ENCODE measurements around the gene IL17RA.
"Not testable (repeated sequence)": the region's sequence is repeated elsewhere in the genome, so short reads cannot be mapped to it uniquely, and the experiment has no call there.

The IL17RA gene, protein sequence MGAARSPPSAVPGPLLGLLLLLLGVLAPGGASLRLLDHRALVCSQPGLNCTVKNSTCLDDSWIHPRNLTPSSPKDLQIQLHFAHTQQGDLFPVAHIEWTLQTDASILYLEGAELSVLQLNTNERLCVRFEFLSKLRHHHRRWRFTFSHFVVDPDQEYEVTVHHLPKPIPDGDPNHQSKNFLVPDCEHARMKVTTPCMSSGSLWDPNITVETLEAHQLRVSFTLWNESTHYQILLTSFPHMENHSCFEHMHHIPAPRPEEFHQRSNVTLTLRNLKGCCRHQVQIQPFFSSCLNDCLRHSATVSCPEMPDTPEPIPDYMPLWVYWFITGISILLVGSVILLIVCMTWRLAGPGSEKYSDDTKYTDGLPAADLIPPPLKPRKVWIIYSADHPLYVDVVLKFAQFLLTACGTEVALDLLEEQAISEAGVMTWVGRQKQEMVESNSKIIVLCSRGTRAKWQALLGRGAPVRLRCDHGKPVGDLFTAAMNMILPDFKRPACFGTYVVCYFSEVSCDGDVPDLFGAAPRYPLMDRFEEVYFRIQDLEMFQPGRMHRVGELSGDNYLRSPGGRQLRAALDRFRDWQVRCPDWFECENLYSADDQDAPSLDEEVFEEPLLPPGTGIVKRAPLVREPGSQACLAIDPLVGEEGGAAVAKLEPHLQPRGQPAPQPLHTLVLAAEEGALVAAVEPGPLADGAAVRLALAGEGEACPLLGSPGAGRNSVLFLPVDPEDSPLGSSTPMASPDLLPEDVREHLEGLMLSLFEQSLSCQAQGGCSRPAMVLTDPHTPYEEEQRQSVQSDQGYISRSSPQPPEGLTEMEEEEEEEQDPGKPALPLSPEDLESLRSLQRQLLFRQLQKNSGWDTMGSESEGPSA

GRCh38 chr22:17084554-17085276, at the start of gene IL17RA:
TSS of gene IL17RA (plus strand) at chr22:17085000. CDS start at chr22:17085092, 92 bp downstream.
- peak within 1 kb of the TSS; percentile 81 for H3K27ac ChIP-seq

DNA sequence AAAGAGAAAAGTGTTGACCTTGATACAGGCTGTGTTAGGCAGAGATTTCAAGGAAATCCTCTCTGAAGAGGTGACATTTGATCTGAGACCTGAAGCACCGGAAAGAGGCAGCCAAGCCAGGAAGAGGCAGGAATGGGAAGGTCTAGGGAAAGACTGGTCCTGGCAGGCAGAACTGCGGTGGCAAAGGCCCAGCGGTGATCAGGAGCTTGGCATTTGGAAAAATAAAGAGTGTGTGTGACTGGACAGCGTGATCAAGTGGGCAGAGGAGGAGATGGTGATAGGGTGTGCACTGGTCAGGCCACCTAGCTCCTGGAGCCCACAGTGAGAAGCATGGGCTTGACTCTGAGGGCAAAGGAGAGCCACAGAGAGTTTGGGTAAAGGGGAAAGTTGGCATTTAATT, 49.6 kb upstream of the IL17RA start:
- H3K27ac ChIP-seq = no peak overlapping the region
- TF ChIP-seq, protein P1, sequence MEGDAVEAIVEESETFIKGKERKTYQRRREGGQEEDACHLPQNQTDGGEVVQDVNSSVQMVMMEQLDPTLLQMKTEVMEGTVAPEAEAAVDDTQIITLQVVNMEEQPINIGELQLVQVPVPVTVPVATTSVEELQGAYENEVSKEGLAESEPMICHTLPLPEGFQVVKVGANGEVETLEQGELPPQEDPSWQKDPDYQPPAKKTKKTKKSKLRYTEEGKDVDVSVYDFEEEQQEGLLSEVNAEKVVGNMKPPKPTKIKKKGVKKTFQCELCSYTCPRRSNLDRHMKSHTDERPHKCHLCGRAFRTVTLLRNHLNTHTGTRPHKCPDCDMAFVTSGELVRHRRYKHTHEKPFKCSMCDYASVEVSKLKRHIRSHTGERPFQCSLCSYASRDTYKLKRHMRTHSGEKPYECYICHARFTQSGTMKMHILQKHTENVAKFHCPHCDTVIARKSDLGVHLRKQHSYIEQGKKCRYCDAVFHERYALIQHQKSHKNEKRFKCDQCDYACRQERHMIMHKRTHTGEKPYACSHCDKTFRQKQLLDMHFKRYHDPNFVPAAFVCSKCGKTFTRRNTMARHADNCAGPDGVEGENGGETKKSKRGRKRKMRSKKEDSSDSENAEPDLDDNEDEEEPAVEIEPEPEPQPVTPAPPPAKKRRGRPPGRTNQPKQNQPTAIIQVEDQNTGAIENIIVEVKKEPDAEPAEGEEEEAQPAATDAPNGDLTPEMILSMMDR (conservative IDR thresholded peaks at IDR 0.05) = no peak

More at GRCh38 chr22:17084554-17085276, at the start of gene IL17RA:
- TF ChIP-seq, protein P1 (conservative IDR thresholded peaks at IDR 0.05) = no peak

DNA sequence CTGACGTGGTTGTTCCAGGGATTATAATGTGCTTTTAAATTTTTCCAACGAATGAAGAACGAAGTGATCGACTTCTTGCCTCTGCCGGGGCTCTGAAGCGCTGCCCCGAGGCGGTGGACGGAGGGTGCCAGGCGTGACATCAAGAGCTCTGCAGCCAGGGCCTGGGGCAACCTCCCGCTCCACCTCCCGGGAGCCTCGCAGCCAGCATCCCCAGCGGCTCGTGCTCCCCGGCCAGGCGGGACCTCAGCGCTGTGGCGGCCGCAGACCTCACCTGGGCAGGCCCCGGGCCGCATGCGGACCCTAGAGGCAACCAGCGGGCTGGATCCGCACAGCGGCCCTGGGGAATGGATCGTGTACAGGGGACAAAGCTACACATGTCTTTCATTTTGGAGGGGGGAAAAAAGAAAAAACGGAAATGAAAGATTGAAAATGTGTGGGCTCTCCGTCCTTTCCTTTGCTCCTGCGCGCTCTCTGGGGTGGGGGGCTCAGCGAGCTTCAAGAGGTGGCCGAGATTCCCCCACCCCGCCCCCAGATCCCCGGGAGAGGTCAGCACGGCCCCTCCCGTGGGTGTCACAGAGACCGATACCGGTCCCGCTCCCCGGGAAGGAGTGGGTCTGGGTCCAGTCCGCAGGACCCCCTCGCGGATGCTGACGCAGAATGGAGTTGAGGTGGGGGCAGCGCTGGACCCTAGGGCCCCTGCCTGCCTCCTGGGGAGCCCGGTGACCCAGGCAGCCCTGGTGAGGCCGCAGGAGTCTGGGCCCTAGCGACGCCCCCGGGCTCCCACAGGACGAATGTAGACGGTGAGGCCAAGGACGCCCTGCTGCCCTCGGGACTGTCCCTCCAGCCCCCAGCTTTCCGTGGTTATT, 48.6 kb upstream of the IL17RA start:
- not testable (repeated sequence) for H3K27ac ChIP-seq

GRCh38 chr22:17036842-17037711, 47.7 kb upstream of the IL17RA start:
- peak overlapping the region; percentile 70 for H3K27ac ChIP-seq

DNA sequence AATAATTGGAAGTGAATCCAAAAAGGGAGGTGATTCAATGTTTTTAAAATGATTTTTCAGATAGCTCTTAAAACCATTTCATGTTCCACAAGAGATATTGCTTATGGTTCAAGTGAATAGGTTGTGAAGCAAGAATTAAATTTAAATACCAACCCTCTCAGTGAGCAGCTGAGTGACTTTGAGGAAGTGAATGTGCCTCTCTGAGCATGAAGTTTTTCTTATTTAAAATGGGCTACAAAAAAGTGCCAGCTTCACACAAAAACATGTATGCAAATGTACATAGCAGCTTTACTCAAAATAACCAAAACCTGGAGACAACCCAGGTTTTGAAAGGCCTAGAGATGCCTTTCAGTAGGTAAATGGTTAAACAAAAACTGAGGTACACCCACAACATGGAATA, 41.3 kb upstream of the IL17RA start:
- TF ChIP-seq, protein P1 (conservative IDR thresholded peaks at IDR 0.05) = no peak
- no peak overlapping the region for H3K27ac ChIP-seq

- TF ChIP-seq, protein P1 (conservative IDR thresholded peaks at IDR 0.05) = no peak
These were observed 38.0 kb upstream of the IL17RA start for GRCh38 chr22:17046566-17047348.

DNA sequence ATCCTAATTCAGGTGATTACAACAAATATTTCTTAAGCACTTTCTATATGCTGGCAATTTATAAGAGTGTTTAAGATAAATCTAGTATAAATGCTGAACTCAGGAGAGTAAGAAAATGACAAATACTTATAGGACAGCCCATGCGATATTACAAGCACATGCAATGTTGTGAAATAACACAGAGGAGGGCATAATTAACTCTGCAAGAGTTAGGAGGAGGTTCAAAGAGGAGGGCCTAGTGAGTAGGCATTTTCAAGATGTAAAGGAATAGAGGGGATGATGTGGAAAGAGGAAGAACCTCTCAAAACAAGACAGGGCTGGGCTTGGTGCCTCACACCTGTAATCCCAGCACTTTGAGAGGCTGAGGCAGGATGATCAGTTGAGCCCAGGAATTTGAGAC, 37.1 kb upstream of the IL17RA start:
- H3K27ac ChIP-seq = no peak overlapping the region
- TF ChIP-seq, protein P1 (conservative IDR thresholded peaks at IDR 0.05) = no peak

More at GRCh38 chr22:17046566-17047348, 38.0 kb upstream of the IL17RA start:
- H3K27ac ChIP-seq = no peak overlapping the region

All from VCaP (cell line).